ENCODE data around the gene RAB4B.

The RAB4B gene

GRCh38 chr19:40800339-40800996, 22.4 kb downstream of the RAB4B start:
- H3K4me3 ChIP-seq (ENCODE audit: severe bottlenecking): peak overlapping the region; percentile 98
- DNase-seq (ENCODE audit: low spot score): no peak
- H3K27ac ChIP-seq (ENCODE audit: poor library complexity, severe bottlenecking): peak overlapping the region; percentile 79
- H3K4me1 ChIP-seq (ENCODE audit: insufficient read depth, poor library complexity, severe bottlenecking): peaks cover 31% of the 10 kb centered on the region
- no peak for ATAC-seq (ENCODE audit: low read depth)
- H3K9me3 ChIP-seq (ENCODE audit: severe bottlenecking): no peaks in the 10 kb centered on the region
- peaks cover 46% of the 10 kb centered on the region for H3K36me3 ChIP-seq (ENCODE audit: low read depth)
- TF ChIP-seq, protein P1, sequence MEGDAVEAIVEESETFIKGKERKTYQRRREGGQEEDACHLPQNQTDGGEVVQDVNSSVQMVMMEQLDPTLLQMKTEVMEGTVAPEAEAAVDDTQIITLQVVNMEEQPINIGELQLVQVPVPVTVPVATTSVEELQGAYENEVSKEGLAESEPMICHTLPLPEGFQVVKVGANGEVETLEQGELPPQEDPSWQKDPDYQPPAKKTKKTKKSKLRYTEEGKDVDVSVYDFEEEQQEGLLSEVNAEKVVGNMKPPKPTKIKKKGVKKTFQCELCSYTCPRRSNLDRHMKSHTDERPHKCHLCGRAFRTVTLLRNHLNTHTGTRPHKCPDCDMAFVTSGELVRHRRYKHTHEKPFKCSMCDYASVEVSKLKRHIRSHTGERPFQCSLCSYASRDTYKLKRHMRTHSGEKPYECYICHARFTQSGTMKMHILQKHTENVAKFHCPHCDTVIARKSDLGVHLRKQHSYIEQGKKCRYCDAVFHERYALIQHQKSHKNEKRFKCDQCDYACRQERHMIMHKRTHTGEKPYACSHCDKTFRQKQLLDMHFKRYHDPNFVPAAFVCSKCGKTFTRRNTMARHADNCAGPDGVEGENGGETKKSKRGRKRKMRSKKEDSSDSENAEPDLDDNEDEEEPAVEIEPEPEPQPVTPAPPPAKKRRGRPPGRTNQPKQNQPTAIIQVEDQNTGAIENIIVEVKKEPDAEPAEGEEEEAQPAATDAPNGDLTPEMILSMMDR (IDR thresholded peaks at IDR 0.05; ENCODE audit: poor library complexity, severe bottlenecking): no peak
- H3K27me3 ChIP-seq (ENCODE audit: insufficient read depth, poor library complexity, severe bottlenecking): no peaks in the 10 kb centered on the region

- H3K27me3 ChIP-seq (ENCODE audit: insufficient read depth, poor library complexity, severe bottlenecking): no peaks in the 10 kb centered on the region
- H3K36me3 ChIP-seq (ENCODE audit: low read depth): peaks cover 51% of the 10 kb centered on the region
- TF ChIP-seq, protein P1 (IDR thresholded peaks at IDR 0.05; ENCODE audit: poor library complexity, severe bottlenecking): no peak
- no peak overlapping the region for H3K27ac ChIP-seq (ENCODE audit: poor library complexity, severe bottlenecking)
- ATAC-seq (ENCODE audit: low read depth): no peak
- H3K4me1 ChIP-seq (ENCODE audit: insufficient read depth, poor library complexity, severe bottlenecking): peaks cover 31% of the 10 kb centered on the region
- H3K4me3 ChIP-seq (ENCODE audit: severe bottlenecking): no peak overlapping the region
- no peaks in the 10 kb centered on the region for H3K9me3 ChIP-seq (ENCODE audit: severe bottlenecking)
- no peak for DNase-seq (ENCODE audit: low spot score)
These were observed 22.9 kb downstream of the RAB4B start for GRCh38 chr19:40800997-40801377.

- ATAC-seq (ENCODE audit: low read depth) (no peak), DNase-seq (ENCODE audit: low spot score) (no peak)
- Histone ChIP-seq H3K36me3 (ENCODE audit: low read depth) (peaks cover 56% of the 10 kb centered on the region), H3K4me1 (ENCODE audit: insufficient read depth, poor library complexity, severe bottlenecking) (peaks cover 31% of the 10 kb centered on the region), H3K4me3 (ENCODE audit: severe bottlenecking) (no peak overlapping the region), H3K9me3 (ENCODE audit: severe bottlenecking) (no peaks in the 10 kb centered on the region), H3K27me3 (ENCODE audit: insufficient read depth, poor library complexity, severe bottlenecking) (no peaks in the 10 kb centered on the region), H3K27ac (ENCODE audit: poor library complexity, severe bottlenecking) (peak overlapping the region; percentile 18)
- TF ChIP-seq, protein P1 (IDR thresholded peaks at IDR 0.05; ENCODE audit: poor library complexity, severe bottlenecking): no peak
These were observed 23.6 kb downstream of the RAB4B start for GRCh38 chr19:40801426-40802299.

DNA sequence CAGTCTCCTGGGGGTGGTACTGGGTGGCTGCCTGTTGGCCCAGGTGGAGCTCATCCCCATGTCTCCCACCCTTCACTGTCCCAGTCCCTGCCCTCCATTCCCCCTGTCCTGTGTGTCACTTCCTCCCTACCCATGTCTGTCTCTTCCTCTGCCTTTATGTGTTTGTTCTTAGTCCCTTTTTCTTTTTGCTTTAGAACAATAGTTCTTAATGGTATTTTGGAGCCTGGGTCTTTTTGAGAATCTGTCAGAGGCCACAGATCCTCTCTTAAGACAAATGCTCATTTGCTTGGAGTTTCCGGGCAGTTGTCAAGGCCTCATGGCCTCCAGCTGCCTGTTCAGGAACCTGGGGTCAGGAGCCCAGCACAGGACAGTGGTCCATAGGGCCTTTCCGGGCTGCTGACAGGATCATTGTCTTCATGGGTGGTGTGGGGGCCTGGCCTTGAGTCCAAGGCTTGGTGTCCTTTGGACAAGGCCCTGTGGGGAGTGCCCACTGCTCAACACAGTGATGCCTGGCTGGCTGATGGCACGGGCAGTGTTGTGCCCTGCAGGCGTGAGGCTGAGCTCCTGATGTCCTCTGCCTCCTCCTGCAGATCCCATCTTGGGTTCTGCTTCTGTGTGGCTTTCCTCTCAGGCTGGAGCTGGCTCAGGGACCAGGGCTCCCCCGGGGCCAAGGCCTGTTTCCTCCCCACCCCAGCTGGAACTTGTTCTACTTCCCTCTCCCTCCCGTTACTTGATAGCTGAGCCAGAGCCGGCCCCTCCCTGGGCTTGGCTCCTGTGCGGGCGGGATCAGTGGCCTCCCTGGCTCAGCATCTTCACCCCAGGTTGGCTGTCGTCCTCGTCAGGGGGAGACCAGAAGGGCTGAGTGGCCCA, 24.5 kb downstream of the RAB4B start:
- H3K4me3 ChIP-seq (ENCODE audit: severe bottlenecking): no peak overlapping the region
- DNase-seq (ENCODE audit: low spot score): no peak
- peaks cover 62% of the 10 kb centered on the region for H3K36me3 ChIP-seq (ENCODE audit: low read depth)
- peaks cover 31% of the 10 kb centered on the region for H3K4me1 ChIP-seq (ENCODE audit: insufficient read depth, poor library complexity, severe bottlenecking)
- no peaks in the 10 kb centered on the region for H3K9me3 ChIP-seq (ENCODE audit: severe bottlenecking)
- no peaks in the 10 kb centered on the region for H3K27me3 ChIP-seq (ENCODE audit: insufficient read depth, poor library complexity, severe bottlenecking)
- TF ChIP-seq, protein P1 (IDR thresholded peaks at IDR 0.05; ENCODE audit: poor library complexity, severe bottlenecking): no peak
- H3K27ac ChIP-seq (ENCODE audit: poor library complexity, severe bottlenecking): peak overlapping the region; percentile 18
- ATAC-seq (ENCODE audit: low read depth): no peak

Measured in RWPE2 (cell line).